ENCODE measurements around the gene PRRT2. TPM values are rescaled to one million over a fixed set of nuclear protein-coding genes. Genes with fewer than 3 reads are reported as not detected.
"Not testable (repeated sequence)": the region's sequence is repeated elsewhere in the genome, so short reads cannot be mapped to it uniquely, and the experiment has no call there.

The PRRT2 gene
- total and polyA plus RNA-seq, 8 donors: 0.35 to 3.2 (median 0.70) TPM

DNA sequence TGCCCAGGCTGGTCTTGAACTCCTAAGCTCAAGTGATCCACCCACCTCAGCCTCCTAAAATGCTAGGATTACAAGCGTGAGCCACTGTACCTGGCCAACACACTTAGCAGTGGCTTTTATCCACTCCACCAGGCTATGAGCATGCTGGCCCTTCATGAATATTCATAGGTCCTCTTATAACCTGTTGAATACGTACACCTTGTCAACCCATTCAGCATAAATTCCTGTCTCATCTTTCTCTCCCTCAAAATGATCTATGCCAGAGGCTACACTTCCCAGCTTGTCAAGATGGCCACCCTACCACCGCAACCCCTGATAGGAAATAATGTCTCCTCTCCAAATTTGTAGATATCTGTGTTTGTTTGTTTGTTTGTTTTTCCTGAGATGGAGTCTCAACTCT, 44.9 kb upstream of the PRRT2 start:
- ATAC-seq: no peak
- WGBS, 2 donors: 94 to 98% methylated on average over 3 of the region's 3 CpGs

DNA sequence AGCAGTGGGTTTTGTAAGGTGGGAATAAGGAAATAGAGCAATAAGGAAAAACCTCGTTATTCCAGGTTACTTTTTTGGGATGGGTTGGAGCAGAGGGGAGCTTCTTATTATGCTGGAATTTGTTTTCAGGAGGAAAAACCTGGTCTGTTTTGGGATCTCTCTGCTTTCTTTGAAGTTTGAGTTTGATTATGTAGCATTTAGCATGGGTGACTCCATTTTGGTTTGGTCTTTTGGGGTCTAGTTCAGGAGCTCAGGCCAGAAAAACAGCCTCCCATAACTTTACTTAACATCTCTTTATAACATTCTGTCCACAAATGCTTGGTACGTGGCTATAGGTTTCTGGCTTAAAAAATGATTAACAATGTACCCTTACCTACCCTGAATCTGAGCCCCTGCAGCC, 42.5 kb upstream of the PRRT2 start:
- H3K27ac ChIP-seq: no peak overlapping the region
- H3K4me1 ChIP-seq: peaks cover 5 to 14% (median 10%) of the 10 kb centered on the region in 3 donors
- H3K27me3 ChIP-seq: no peaks in the 10 kb centered on the region
- ATAC-seq: no peak
- WGBS, 2 donors: 86 to 88% methylated on average over 2 of the region's 2 CpGs
- no peak overlapping the region for H3K4me3 ChIP-seq
- no peak for FAIRE-seq
- H3K9me3 ChIP-seq: no peaks in the 10 kb centered on the region
- H3K36me3 ChIP-seq: no peaks in the 10 kb centered on the region
- intact Hi-C loops (cut with DNase I): no loop called here
- TF ChIP-seq, protein P1, sequence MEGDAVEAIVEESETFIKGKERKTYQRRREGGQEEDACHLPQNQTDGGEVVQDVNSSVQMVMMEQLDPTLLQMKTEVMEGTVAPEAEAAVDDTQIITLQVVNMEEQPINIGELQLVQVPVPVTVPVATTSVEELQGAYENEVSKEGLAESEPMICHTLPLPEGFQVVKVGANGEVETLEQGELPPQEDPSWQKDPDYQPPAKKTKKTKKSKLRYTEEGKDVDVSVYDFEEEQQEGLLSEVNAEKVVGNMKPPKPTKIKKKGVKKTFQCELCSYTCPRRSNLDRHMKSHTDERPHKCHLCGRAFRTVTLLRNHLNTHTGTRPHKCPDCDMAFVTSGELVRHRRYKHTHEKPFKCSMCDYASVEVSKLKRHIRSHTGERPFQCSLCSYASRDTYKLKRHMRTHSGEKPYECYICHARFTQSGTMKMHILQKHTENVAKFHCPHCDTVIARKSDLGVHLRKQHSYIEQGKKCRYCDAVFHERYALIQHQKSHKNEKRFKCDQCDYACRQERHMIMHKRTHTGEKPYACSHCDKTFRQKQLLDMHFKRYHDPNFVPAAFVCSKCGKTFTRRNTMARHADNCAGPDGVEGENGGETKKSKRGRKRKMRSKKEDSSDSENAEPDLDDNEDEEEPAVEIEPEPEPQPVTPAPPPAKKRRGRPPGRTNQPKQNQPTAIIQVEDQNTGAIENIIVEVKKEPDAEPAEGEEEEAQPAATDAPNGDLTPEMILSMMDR (IDR thresholded peaks at IDR 0.05): no peak
- no peak for DNase-seq

More for the DNA sequence above, 44.9 kb upstream of the PRRT2 start:
- peaks cover 9 to 16% (median 11%) of the 10 kb centered on the region in 3 donors for H3K4me1 ChIP-seq
- intact Hi-C loops (cut with DNase I): no loop called here
- DNase-seq (no peak), FAIRE-seq (no peak)
- H3K27me3 ChIP-seq: no peaks in the 10 kb centered on the region
- no peak overlapping the region for H3K27ac ChIP-seq
- H3K36me3 ChIP-seq: no peaks in the 10 kb centered on the region
- TF ChIP-seq, protein P1 (IDR thresholded peaks at IDR 0.05): no peak
- H3K9me3 ChIP-seq: no peaks in the 10 kb centered on the region
- H3K4me3 ChIP-seq: no peak overlapping the region

DNA sequence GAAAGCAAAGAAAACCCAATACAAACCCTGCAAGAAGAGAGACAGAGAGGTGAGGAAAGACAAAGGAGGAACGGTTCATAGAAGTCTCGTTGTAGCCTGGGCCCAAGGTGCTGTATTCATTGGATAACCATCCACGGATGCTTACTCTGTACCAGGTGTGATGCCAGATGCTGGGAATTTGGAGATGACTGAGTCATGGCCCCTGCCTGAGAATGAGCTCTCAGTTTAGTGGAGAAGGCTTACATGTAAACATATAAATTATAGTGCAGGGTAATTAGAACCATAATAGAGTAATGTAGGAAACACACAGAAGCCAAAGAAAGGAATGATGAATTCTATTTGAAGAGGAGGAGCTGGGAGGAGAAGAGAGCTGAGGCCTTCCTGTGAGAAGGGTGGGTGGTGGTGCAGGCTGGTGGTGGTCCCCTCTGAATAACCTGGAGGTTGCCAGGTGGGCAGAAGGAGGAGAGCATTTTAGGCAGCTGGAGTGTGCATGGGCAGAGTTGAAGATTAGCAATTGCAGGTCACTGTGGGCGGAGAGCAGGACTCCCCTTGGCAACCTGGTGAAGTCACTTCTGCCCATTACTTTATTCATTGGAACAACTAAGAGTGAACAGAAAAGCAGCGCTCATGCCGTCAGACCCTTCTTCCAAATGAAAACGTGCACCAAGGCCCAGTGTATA, 41.6 kb upstream of the PRRT2 start:
- no peaks in the 10 kb centered on the region for H3K36me3 ChIP-seq
- intact Hi-C loops (cut with DNase I): no loop called here
- H3K9me3 ChIP-seq: no peaks in the 10 kb centered on the region
- FAIRE-seq (no peak), ATAC-seq (no peak), DNase-seq (no peak)
- H3K4me1 ChIP-seq: peaks cover 0 to 5% (median under 1%) of the 10 kb centered on the region in 3 donors
- TF ChIP-seq, protein P1 (IDR thresholded peaks at IDR 0.05): no peak
- 80 to 83% methylated on average over 7 of the region's 7 CpGs for WGBS, 2 donors
- H3K27me3 ChIP-seq: no peaks in the 10 kb centered on the region
- H3K27ac ChIP-seq: no peak overlapping the region
- H3K4me3 ChIP-seq: no peak overlapping the region

DNA sequence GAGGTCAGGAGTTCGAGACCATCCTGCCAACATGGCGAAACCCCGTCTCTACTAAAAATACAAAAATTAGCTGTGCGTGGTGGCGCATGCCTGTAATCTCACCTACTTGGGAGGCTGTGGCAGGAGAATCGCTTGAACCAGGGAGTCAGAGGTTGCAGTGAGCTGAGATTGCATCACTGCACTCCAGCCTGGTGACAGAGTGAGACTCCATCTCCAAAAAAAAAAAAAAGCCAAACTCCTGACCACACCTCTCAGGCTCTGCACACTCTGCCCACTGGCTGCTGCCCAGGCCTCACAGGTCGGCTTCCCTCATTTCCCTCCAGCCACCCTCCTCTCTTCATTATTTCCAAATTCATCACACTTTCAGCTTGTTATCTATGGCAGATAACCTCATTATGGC, 39.7 kb upstream of the PRRT2 start:
- WGBS, 2 donors: 85 to 91% methylated on average over 7 of the region's 7 CpGs
- peak in 3 of 4 donors; percentile 35 to 51 (median 48) for ATAC-seq
- H3K4me1 ChIP-seq; H3K27ac ChIP-seq; DNase-seq; H3K9me3 ChIP-seq; H3K27me3 ChIP-seq; H3K36me3 ChIP-seq; H3K4me3 ChIP-seq; FAIRE-seq; intact Hi-C loops (cut with DNase I): not testable (repeated sequence)

DNA sequence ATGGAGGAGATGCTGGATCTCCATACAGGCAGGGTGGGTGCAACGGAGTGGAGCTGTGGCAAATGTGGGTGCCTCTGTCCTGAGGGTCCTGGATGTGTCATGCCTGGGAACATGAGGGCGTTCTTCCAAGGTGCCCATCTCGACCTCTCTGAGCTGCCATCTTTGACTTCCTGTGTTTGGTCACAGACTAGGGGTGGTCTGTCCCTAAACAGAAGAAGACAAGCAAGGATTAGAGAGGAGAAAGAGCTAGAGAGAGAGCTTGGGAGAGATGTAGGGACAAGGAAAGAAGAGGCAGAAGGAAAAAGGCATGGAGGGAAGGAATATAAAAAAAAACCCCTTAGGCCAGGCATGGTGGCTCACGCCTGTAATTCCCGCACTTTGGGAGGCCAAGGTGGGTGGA, 37.3 kb upstream of the PRRT2 start:
- ATAC-seq (no peak), DNase-seq (no peak), FAIRE-seq (no peak)
- TF ChIP-seq, protein P1 (IDR thresholded peaks at IDR 0.05): no peak
- WGBS, 2 donors: 90 to 96% methylated on average over 5 of the region's 5 CpGs
- no peaks in the 10 kb centered on the region for H3K36me3 ChIP-seq
- H3K4me1 ChIP-seq: no peaks in the 10 kb centered on the region
- no peaks in the 10 kb centered on the region for H3K27me3 ChIP-seq
- no peak overlapping the region for H3K4me3 ChIP-seq
- intact Hi-C loops (cut with DNase I): no loop called here
- H3K9me3 ChIP-seq: no peaks in the 10 kb centered on the region
- H3K27ac ChIP-seq: no peak overlapping the region

All from pancreas (tissue), 10 donors.